Pulmonary artery endothelial cell (primary cell): Measurements from ENCODE around the gene CDC42SE1. TPM values are rescaled to one million over a fixed set of nuclear protein-coding genes. Genes with fewer than 3 reads are reported as not detected.

Source experiments
- DNase-seq: peaks from one replicate; pipeline ENCODE4 v3.0.0-alpha.2; 2011; ENCODE audit warnings: low read depth, low spot score
- total RNA-seq: library from RNA; depleted of rRNA; stranded (reverse); fragments of >200 nt; gene quantifications from 2 replicates; pipeline ENCODE4 v1.2.3, GENCODE V29; 2014

The CDC42SE1 gene
- total RNA-seq, 1 donor from 2014 or later: 59.9 TPM

- no peak for DNase-seq
These were observed 50.2 kb downstream of the CDC42SE1 start for GRCh38 chr1:151009206-151009587.

- peak; percentile 95 for DNase-seq
These were observed 50.9 kb downstream of the CDC42SE1 start, which contains the start of gene PRUNE1 for GRCh38 chr1:151008244-151009205. Gene PRUNE1 (plus strand): TSS chr1:151008449. CDS start chr1:151008633, 184 bp downstream.

GRCh38 chr1:151007853-151008243 lies 51.6 kb downstream of the CDC42SE1 start:
- no peak for DNase-seq

- peak; percentile 71 for DNase-seq
These were observed 52.9 kb downstream of the CDC42SE1 start, which contains the start of gene MINDY1 for GRCh38 chr1:151006327-151007052. Gene MINDY1 (minus strand): TSS chr1:151006902. CDS start chr1:151002617, 4,285 bp downstream.

GRCh38 chr1:151005729-151006319 lies 53.6 kb downstream of the CDC42SE1 start:
- DNase-seq: no peak

- DNase-seq: no peak
These were observed 56.2 kb downstream of the CDC42SE1 start for GRCh38 chr1:151003180-151003579.

- DNase-seq: no peak
These were observed 56.8 kb downstream of the CDC42SE1 start for GRCh38 chr1:151002611-151003010.

GRCh38 chr1:151002051-151002450 lies 57.4 kb downstream of the CDC42SE1 start:
- no peak for DNase-seq

GRCh38 chr1:151001602-151002001 lies 57.8 kb downstream of the CDC42SE1 start:
- DNase-seq: no peak

Other genes starting within 250 kb of the CDC42SE1 start
- gene ARNT, start 183.0 kb downstream of the CDC42SE1 start, total RNA-seq: 17.2 and 36.6 TPM in 2 replicates
- not detected in 2 replicates for gene CTXND2, start 172.5 kb downstream of the CDC42SE1 start, total RNA-seq
- 36.7 and 41.7 TPM in 2 replicates for gene SETDB1, start 133.3 kb downstream of the CDC42SE1 start, total RNA-seq
- 87.4 and 121 TPM in 2 replicates for gene CERS2, start 84.8 kb downstream of the CDC42SE1 start, total RNA-seq
- not detected in 2 replicates for gene ANXA9, start 77.3 kb downstream of the CDC42SE1 start, total RNA-seq
- 8.9 and 12.0 TPM in 2 replicates for gene MINDY1, start 52.7 kb downstream of the CDC42SE1 start, total RNA-seq
- gene PRUNE1, start 51.2 kb downstream of the CDC42SE1 start, total RNA-seq: 4.1 and 7.7 TPM in 2 replicates
- gene BNIPL, start 23.0 kb downstream of the CDC42SE1 start, total RNA-seq: 0.07 and 0.11 TPM in 2 replicates
- gene C1orf56, start 11.9 kb downstream of the CDC42SE1 start, total RNA-seq: 1.1 and 1.4 TPM in 2 replicates
- gene MLLT11, start 775 bp upstream of the CDC42SE1 start, total RNA-seq: 4.3 and 4.9 TPM in 2 replicates
- 6.4 and 9.8 TPM in 2 replicates for gene GABPB2, start 11.1 kb upstream of the CDC42SE1 start, total RNA-seq
- gene SEMA6C, start 87.0 kb upstream of the CDC42SE1 start, total RNA-seq: 5.3 and 19.5 TPM in 2 replicates
- 0.13 and 0.35 TPM in 2 replicates for gene TNFAIP8L2, start 97.0 kb upstream of the CDC42SE1 start, total RNA-seq
- gene LYSMD1, start 106.3 kb upstream of the CDC42SE1 start, total RNA-seq: 3.1 and 5.6 TPM in 2 replicates
- gene SCNM1, start 106.5 kb upstream of the CDC42SE1 start, total RNA-seq: 30.2 and 37.2 TPM in 2 replicates
- not detected in 2 replicates for gene TMOD4, start 116.4 kb upstream of the CDC42SE1 start, total RNA-seq
- gene VPS72, start 130.6 kb upstream of the CDC42SE1 start, total RNA-seq: 63.3 and 65.7 TPM in 2 replicates
- gene PIP5K1A, start 138.9 kb upstream of the CDC42SE1 start, total RNA-seq: 61.1 and 73.7 TPM in 2 replicates
- 263 and 288 TPM in 2 replicates for gene PSMD4, start 195.1 kb upstream of the CDC42SE1 start, total RNA-seq
- gene ZNF687, start 222.7 kb upstream of the CDC42SE1 start, total RNA-seq: 6.2 and 6.9 TPM in 2 replicates